ENCODE data around the gene RANBP6.
A peak's percentile ranks its signal among the peaks of the same experiment; 100 is the strongest.
"Not testable (repeated sequence)": the region's sequence is repeated elsewhere in the genome, so short reads cannot be mapped to it uniquely, and the experiment has no call there.

Gene RANBP6
- total RNA-seq: 118 to 148 reads per million in 2 donors

- DNase-seq: peak; percentile 86
Observed at GRCh38 chr9:6015278-6016157, at the start of gene RANBP6. TSS of gene RANBP6 (minus strand) at chr9:6015624. CDS start at chr9:6015607, 17 bp downstream.

DNA sequence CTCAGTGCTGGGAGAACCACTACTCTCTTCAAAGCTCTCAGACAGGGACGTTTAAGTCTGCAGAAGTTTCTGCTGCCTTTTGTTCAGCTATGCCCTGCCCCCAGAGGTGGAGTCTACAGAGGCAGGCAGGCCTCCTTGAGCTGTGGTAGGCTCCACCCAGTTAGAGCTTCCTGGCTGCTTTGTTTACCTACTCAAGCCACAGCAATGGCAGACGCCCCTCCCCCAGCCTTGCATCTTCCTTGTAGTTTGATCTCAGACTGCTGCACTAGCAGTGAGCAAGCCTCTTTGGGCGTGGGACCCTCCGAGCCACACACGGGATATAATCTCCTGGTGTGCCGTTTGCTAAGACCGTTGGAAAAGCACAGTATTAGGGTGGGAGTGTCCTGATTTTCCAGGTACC is 47.7 kb upstream of the RANBP6 start:
- DNase-seq: not testable (repeated sequence)

DNA sequence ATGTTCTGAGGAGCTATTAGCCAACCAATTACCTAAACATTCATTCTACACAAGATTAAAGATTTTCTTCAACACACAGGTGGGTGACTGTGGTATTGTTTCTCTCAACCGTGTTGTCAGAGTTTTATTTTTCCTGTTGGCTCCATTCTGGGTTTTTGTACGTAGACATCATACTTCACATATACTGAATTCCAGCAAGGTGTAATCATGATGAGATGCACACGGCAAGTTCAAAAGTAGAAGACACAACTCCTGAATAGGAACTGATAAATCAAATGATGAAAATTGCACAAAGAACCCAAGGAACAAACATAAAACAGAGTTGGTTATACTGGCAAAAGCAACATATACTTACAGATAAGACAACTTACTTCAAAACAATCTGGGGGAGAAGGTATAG is 40.2 kb upstream of the RANBP6 start:
- DNase-seq: no peak

- no peak for DNase-seq
Observed at GRCh38 chr9:6055216-6055615, 39.8 kb upstream of the RANBP6 start.

GRCh38 chr9:6054280-6055099 is 39.1 kb upstream of the RANBP6 start:
- peak; percentile 42 for DNase-seq

DNA sequence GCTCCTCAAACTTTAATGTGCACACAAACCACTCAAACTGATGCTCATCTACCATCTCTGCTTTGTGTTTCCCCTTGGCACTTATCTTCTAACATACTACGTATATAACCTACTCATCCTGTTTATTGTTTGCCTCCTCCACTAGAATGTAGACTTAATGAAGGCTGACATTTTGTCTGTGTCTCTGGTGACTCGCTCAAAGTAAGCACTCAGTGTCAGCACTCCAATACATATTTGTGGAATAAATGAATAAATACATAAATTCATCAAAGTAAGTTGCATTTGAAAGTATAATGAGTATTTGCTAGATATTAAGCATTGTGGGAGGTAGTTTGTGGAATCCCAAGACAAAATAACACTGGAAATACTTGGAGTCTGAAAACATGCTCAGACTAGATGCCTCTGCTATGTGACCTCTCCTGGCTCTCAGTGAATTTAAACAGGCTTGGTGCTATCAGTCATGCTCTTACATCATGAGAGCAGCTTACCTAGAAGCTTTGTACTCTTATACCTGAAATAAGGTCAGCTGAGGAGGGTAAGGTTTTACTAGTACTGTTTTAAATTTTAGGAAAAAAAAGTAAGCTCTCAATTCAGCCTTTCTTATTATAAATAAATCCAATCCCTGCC is 37.0 kb upstream of the RANBP6 start:
- DNase-seq: no peak

DNA sequence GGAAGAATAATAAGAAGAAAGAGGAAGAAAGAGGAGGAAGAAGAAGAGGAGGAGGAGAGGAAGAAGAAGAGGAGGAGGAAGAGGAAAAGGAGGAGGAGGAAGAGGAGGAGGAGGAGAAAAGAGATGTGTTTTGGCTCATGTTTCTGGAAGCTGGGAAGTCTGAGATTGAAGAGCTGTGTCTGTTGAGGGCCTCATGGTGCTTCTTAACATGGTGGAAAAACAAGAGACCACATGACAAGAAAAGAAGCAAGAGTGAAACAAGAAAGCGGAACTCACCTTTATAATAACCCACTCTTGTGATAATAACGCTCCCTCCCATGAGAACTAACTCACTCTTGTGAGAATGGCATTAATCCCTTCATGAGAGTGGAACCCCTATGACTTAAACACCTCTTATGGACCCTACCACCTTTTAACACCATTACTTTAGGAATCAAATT is 36.1 kb upstream of the RANBP6 start:
- DNase-seq: no peak

DNA sequence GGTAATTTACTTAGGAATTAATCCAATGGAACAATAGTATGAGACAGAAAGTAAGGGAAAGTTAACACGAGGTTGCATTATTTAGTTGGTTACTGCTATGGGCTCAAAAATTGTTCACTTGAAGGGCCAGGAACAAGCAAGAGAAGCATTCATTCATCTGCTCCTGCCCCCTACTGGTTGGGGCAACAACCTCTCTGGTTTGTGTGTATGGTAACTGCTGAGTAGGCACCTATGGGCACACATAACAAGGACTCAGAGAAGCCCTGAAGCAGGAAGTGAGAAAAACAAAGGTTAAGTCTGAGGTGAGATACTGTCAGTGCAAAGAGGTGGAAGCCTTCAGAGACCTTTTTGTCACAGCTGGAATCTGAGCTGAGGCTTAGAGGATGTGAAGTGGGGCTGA is 34.4 kb upstream of the RANBP6 start:
- no peak for DNase-seq

DNA sequence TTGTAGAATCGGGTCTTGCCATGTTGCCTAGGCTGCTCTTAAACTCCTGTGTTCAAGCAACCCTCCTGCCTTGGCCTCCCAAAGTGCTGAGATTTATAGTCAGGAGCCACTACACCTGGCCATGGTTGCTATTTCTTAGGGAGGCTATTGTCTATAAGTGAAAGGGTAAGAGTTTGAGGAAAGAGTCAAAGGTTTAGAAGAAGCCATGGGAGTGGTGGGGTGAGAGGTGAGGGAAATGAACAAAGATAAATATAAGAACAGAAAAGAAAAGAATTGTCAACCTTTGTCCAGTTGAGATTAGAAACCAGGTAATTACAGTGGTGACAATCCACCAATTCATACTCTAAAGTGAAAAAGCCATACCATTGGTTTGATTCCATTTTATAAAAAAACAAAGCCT is 32.6 kb upstream of the RANBP6 start:
- DNase-seq: no peak

GRCh38 chr9:6047020-6047419 is 31.6 kb upstream of the RANBP6 start:
- no peak for DNase-seq

DNA sequence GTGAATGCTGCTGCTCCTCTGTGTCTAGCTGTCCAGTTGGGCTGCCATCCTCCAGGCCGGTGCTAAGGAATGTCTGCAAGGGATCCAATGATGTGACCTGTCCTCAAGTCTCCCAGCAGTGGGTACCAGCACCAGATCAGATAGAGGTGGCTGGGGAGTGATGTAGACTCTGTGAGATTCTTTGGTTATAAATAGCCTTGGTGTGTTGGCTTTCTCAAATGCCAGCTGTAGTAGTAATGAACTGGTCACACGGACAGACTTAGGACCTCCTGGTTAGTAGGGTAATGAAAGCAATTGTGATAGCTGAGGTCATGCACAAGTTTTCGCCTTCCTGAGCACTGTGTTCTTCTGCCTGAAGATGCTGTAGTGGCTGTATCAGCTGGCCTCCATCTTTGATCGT is 29.9 kb upstream of the RANBP6 start:
- DNase-seq: no peak

DNA sequence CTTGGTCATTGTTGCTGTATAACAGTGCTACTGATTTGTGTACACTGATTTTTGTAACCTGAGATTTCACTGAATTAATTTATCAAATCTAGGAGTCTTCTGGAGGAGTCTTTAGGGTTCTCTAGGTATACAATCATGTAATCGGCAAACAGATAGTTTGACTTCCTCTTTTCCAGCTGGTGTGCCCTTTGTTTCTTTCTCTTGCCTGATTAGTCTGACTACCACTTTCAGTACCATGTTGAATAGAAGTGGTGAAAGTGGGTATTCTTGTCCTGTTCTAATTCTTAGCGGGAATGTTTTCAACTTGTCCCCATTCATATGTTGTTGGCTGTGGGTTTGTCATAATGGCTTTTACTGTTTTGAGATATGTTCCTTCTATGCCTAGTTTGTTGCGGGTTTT is 24.7 kb upstream of the RANBP6 start:
- DNase-seq: no peak

GRCh38 chr9:6036391-6036790 is 21.0 kb upstream of the RANBP6 start:
- no peak for DNase-seq

DNA sequence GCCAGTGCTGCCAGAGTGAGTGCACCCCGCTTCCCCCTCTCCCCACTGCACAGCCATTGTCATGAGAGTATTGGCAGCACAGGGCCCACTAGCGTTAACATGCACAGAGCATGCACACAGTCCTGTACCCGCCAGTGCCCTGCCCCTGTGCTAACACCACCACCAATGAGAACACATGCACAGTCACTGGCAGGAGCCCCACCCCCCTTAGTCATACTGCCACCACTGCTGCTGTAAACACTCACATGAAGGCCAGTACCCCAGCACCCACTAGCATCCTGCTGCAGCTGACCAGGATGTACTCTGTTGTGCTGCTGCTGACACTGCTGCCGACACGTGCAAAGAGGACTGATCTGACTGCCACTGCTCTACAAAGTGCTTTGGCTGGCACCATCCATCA is 19.5 kb upstream of the RANBP6 start:
- DNase-seq: no peak

DNA sequence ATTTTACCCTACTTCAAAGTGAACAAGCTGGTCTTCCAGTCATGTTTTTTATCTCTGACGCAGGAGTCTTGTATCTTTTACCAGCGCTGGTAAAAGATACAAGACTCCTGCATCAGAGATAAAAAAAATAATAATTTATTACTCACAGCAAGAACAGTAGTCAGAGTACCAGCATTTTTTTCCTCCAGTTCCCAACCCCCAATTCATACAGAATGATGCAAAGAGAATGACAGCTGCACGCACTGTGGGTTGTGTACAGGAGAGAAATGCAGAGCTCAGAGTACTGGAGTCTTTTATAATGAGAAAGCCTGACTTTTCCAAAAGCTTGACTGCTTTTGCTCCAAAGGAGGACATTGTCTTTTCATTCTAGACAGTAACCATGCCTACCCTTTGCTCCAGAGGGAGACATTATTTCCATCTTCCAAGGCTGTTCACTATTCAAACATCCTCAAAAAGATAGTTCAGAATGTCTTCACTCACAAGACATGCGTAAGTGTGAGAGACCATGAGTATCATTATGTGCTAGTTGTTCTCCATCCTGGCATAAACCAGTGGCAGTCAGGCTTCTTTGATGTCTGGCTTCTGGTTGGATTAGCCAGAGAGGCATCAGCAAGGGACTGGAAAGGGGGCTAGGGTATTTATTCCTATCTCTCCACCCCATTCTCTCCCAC is 14.3 kb upstream of the RANBP6 start:
- DNase-seq: no peak

GRCh38 chr9:6024035-6024554 is 8.7 kb upstream of the RANBP6 start:
- peak; percentile 5 for DNase-seq

DNA sequence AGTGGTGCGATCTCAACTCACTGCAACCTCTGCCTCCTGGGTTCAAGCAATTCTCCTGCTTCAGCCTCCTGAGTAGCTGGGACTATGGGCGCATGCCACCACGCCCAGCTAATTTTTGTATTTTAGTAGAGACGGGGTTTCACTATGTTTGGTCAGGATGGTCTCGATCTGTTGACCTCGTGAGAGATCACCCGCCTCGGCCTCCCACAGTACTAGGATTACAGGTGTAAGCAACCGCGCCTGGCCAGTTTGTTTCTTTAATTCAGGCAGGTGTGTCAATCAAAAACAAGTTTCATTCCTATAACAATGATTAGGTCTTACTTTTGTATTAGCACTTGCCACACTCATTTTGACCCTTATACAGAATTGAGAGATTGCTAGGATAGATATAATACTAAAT is 1.6 kb upstream of the RANBP6 start:
- DNase-seq: not testable (repeated sequence)

GRCh38 chr9:6014670-6015270 is 654 bp downstream of the RANBP6 start:
- DNase-seq: no peak

DNA sequence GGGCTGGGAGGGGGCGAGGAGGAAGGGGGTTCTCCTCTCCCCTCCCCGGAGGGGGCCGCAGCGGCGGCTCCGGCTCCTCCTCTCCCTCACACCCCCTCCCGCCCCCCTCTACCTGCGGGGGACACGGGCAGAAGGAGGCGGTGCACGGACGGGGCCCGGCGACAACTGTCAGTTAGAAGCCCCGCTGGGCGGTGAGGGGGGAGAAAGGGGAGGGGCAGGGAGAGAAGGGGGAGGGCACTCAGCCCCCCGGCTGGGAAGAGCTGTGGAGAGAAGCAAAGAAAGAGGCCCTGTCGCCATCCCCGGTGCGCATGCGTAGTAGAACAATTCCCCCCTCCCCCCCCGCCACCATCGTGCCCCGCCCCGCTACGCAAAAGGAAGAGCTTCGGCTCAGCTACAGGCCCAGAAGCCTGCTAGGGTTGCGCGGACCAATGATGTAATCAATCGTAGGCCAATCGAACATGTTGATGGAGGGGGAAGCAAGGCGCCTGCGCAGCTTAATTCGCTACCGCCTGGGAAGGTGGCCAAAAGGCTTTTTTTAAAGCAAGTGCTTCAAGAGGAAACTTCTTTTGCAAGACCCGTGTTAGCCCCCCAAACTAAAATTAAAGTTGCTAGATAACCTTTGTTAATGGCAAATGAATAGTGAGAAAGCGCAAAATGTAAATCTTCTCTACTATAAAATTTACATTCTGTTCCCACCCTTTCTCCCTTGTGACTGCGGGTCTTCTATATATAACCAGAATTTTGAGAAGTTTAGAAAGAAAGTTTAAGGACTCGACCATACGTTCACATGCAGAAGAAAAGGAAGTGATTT is 7.0 kb downstream of the RANBP6 start:
- peak; percentile 91 for DNase-seq

DNA sequence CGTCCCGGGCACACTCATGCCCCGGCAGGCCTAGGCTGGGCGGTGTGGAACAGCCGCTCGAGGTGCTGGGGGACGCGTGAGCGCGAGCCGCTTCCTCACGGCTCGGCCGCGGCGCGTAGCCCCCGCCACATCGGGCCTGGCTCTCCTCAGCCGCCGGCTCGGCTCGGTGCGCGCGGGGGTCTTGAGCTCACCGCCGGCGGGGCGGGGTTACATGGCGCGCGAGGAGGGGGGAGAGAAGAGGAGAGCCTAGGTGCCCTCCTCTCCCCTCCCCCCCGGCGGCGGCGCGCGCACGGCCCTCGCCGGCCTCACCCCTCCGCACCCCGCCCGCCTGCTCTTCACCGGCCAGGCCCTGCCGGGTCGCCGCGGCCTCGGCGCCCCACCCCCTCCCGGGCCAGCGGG is 7.7 kb downstream of the RANBP6 start:
- peak; percentile 76 for DNase-seq
